HepG2 (cell line): ENCODE results near the gene RPUSD4. TPM values are rescaled to one million over a fixed set of nuclear protein-coding genes. Genes with fewer than 3 reads are reported as not detected.

Source experiments
- ATAC-seq: fragments of 200-7000 bp; cut with Tn5 transposase; 3 replicates; pipeline ENCODE4 v1.9.1; 2020; ENCODE audit warnings: mild to moderate bottlenecking, moderate library complexity
- BruUV-seq: library from RNA; stranded (reverse); fragments of 400-500 nt; replicated peaks from 2 replicates; lab custom pipeline; 2021; lab: Mats Ljungman, UMichigan
- CTCF ChIA-PET: fragments of 300-600 bp; formaldehyde crosslinking; extraction: SDS; loops from one replicate; lab custom pipeline; 2021; ENCODE audit warnings: low total read pairs, inconsistent platforms, low intra/inter-chr PET ratio; lab: Yijun Ruan, JAX
- POLR2A ChIA-PET: fragments of 350-600 bp; sonication (Branson Sonifier 250); formaldehyde crosslinking; loops from one replicate; lab custom pipeline; 2020; ENCODE audit warnings: antibody characterized with exemption, inconsistent platforms; lab: Yijun Ruan, JAX
- DNase-seq: peaks from one replicate; pipeline ENCODE4 v3.0.0-alpha.2; 2015; ENCODE audit warnings: low spot score
- FAIRE-seq: peaks from 3 replicates; lab custom pipeline; 2011; peaks lifted over from hg19 to GRCh38; lab: Jason Lieb, UNC
- H2AFZ ChIP-seq: one replicate; pipeline ENCODE4 v1.6.1; 2011; ENCODE audit warnings: low read length, inconsistent platforms
- H3K27ac ChIP-seq: fragments of 300-600 bp; 3 replicates; pipeline ENCODE4 v1.8.0; 2011; ENCODE audit warnings: mixed run types, mild to moderate bottlenecking, mixed read lengths, low read length, inconsistent platforms; ENCODE audit not compliant: insufficient read depth; ENCODE audit errors: extremely low read length
- H3K27me3 ChIP-seq, 2 experiments: fragments of 200-600 bp in 1 of 2; 2 replicates in 1 of 2; 3 replicates in 1 of 2; pipeline versions ENCODE4 v1.6.0 to v1.8.0; 2011; ENCODE audit warnings: low read length in 2 of 2, mild to moderate bottlenecking in 2 of 2, moderate library complexity in 2 of 2, inconsistent platforms in 1 of 2; ENCODE audit not compliant: insufficient read depth in 2 of 2, control insufficient read depth in 1 of 2
- H3K36me3 ChIP-seq, 2 experiments: fragments of 200-600 bp in 1 of 2; replicated peaks in 1 of 2; 2 replicates in 1 of 2; 3 replicates in 1 of 2; pipeline versions ENCODE4 v1.5.1 to v1.8.0; 2011; ENCODE audit warnings: low read length in 2 of 2, inconsistent platforms in 1 of 2; ENCODE audit not compliant: insufficient read depth in 2 of 2, control insufficient read depth in 1 of 2
- H3K4me1 ChIP-seq: 2 replicates; pipeline ENCODE4 v1.5.1; 2012; ENCODE audit warnings: low read length, inconsistent platforms; ENCODE audit not compliant: insufficient read depth
- H3K4me2 ChIP-seq: 2 replicates; pipeline ENCODE4 v1.6.0; 2011; ENCODE audit warnings: low read depth, low read length, inconsistent platforms
- H3K4me3 ChIP-seq, 3 experiments: fragments of 200-600 bp in 1 of 3; sonication (generic), shearing (Covaris generic) in 1 of 3; replicated peaks in 1 of 3; 2 replicates each; pipeline ENCODE4 v1.5.1; 2011 to 2016; ENCODE audit warnings: low read length in 3 of 3, inconsistent platforms in 2 of 3, low read depth in 2 of 3, mild to moderate bottlenecking in 2 of 3, control low read depth in 1 of 3, mixed read lengths in 1 of 3; ENCODE audit not compliant: insufficient read depth in 1 of 3
- H3K79me2 ChIP-seq: one replicate; pipeline ENCODE4 v1.6.1; 2011; ENCODE audit warnings: low read length, inconsistent platforms; ENCODE audit not compliant: insufficient read depth
- H3K9ac ChIP-seq: 2 replicates; pipeline ENCODE4 v1.6.0; 2011; ENCODE audit warnings: mild to moderate bottlenecking, low read depth, low read length, inconsistent platforms; ENCODE audit not compliant: insufficient read depth
- H3K9me3 ChIP-seq: 2 replicates; pipeline ENCODE4 v1.5.1; 2012; ENCODE audit warnings: mild to moderate bottlenecking, low read length
- H4K20me1 ChIP-seq: 2 replicates; pipeline ENCODE4 v1.6.0; 2011; ENCODE audit warnings: inconsistent platforms, mild to moderate bottlenecking, low read length, moderate library complexity; ENCODE audit not compliant: insufficient read depth
- BCL6 ChIP-seq: IDR thresholded peaks from 2 replicates; pipeline ENCODE4 v1.6.1; 2016; ENCODE audit warnings: missing genetic modification reagents, missing compliant biosample characterization
- ELF3 ChIP-seq: IDR thresholded peaks from 2 replicates; pipeline ENCODE4 v1.6.1; 2016; ENCODE audit warnings: missing genetic modification reagents, missing compliant biosample characterization
- FOXA1 ChIP-seq, 2 experiments: fragments of 450-650 bp in 1 of 2; sonication (generic) in 1 of 2; formaldehyde crosslinking in 1 of 2; IDR thresholded peaks; 2 replicates each; pipeline versions ENCODE4 v1.4.0 to v1.6.1; 2016 to 2020; ENCODE audit warnings: missing genetic modification reagents in 1 of 2
- GATA4 ChIP-seq: sonication (generic); IDR thresholded peaks from 2 replicates; pipeline ENCODE4 v1.6.1; 2016; ENCODE audit warnings: antibody characterized with exemption, low read depth, borderline replicate concordance
- HHEX ChIP-seq: IDR thresholded peaks from 2 replicates; pipeline ENCODE4 v1.6.1; 2016; ENCODE audit warnings: control low read depth
- HIVEP1 ChIP-seq: sonication (generic); formaldehyde crosslinking; IDR thresholded peaks from 2 replicates; pipeline ENCODE4 v1.4.0; 2020; ENCODE audit warnings: mild to moderate bottlenecking, missing genetic modification reagents
- KLF11 ChIP-seq: IDR thresholded peaks from 2 replicates; pipeline ENCODE4 v1.6.1; 2016; ENCODE audit warnings: missing compliant biosample characterization
- LCORL ChIP-seq, 2 experiments: fragments of 450-650 bp in 1 of 2; sonication (generic) in 1 of 2; formaldehyde crosslinking in 1 of 2; IDR thresholded peaks; 2 replicates each; pipeline versions ENCODE4 v1.5.0 to v1.6.1; 2017 to 2020; ENCODE audit warnings: antibody characterized with exemption in 1 of 2, missing genetic modification reagents in 1 of 2
- NCOR1 ChIP-seq: fragments of 200-600 bp; sonication (generic); IDR thresholded peaks from 2 replicates; pipeline ENCODE4 v1.7.0; 2017; ENCODE audit warnings: antibody characterized with exemption, low read length, borderline replicate concordance
- PAF1 ChIP-seq: IDR thresholded peaks from 2 replicates; pipeline ENCODE4 v1.6.1; 2016; ENCODE audit warnings: missing genetic modification reagents, missing compliant biosample characterization
- RARA ChIP-seq: IDR thresholded peaks from 2 replicates; pipeline ENCODE4 v1.6.1; 2016; ENCODE audit warnings: missing genetic modification reagents, missing compliant biosample characterization
- RARG ChIP-seq: sonication (generic); formaldehyde crosslinking; IDR thresholded peaks from 2 replicates; pipeline ENCODE4 v1.4.0; 2020; ENCODE audit warnings: low read depth, mild to moderate bottlenecking, missing genetic modification reagents
- RBM39 ChIP-seq: fragments of 200-400 bp; formaldehyde crosslinking; IDR thresholded peaks from one replicate; pipeline ENCODE4 v1.6.1; 2018; ENCODE audit warnings: antibody characterized with exemption, mild to moderate bottlenecking, low read depth, low read length; ENCODE audit not compliant: poor library complexity, severe bottlenecking
- RORA ChIP-seq: sonication (generic); formaldehyde crosslinking; IDR thresholded peaks from 2 replicates; pipeline ENCODE4 v1.5.0; 2020; ENCODE audit warnings: mild to moderate bottlenecking, missing genetic modification reagents, moderate library complexity
- RXRA ChIP-seq: sonication (generic); formaldehyde crosslinking; IDR thresholded peaks from 2 replicates; pipeline ENCODE4 v1.5.1; 2020; ENCODE audit warnings: missing genetic modification reagents
- RXRB ChIP-seq: IDR thresholded peaks from 2 replicates; pipeline ENCODE4 v1.6.1; 2016; ENCODE audit warnings: borderline replicate concordance, missing genetic modification reagents, missing compliant biosample characterization
- SALL1 ChIP-seq: sonication (generic); formaldehyde crosslinking; IDR thresholded peaks from 2 replicates; pipeline ENCODE4 v1.8.0; 2022; ENCODE audit warnings: mild to moderate bottlenecking, missing genetic modification reagents
- SCMH1 ChIP-seq: sonication (generic); formaldehyde crosslinking; IDR thresholded peaks from 2 replicates; pipeline ENCODE4 v1.9.0; 2021; ENCODE audit warnings: missing genetic modification reagents, mild to moderate bottlenecking, borderline replicate concordance
- XRCC5 ChIP-seq: fragments of 200-400 bp; formaldehyde crosslinking; optimal IDR thresholded peaks from 2 replicates; pipeline ENCODE3; 2017; ENCODE audit warnings: mild to moderate bottlenecking, low read length
- ZNF367 ChIP-seq: sonication (generic); formaldehyde crosslinking; IDR thresholded peaks from 2 replicates; pipeline ENCODE4 v1.4.0; 2020; ENCODE audit warnings: missing genetic modification reagents, borderline replicate concordance
- ZNF550 ChIP-seq: sonication (generic); formaldehyde crosslinking; IDR thresholded peaks from 2 replicates; pipeline ENCODE4 v1.4.0; 2020; ENCODE audit warnings: mild to moderate bottlenecking, missing genetic modification reagents, borderline replicate concordance
- ZNF552 ChIP-seq: sonication (generic); formaldehyde crosslinking; IDR thresholded peaks from 2 replicates; pipeline ENCODE4 v1.9.0; 2022; ENCODE audit warnings: missing genetic modification reagents, mild to moderate bottlenecking, borderline replicate concordance
- ZSCAN29 ChIP-seq: sonication (generic); formaldehyde crosslinking; conservative IDR thresholded peaks from 2 replicates; pipeline ENCODE4 v1.4.0; 2020; ENCODE audit warnings: mild to moderate bottlenecking, missing genetic modification reagents
- WGBS: methylation state at CpG from one replicate; pipeline ENCODE4 v1.1.6; 2017; ENCODE audit warnings: low lambda C conversion rate; 5-methylcytosine and 5-hydroxymethylcytosine counted together
- in situ Hi-C: cut with HindIII; loops from 2 replicates; pipeline ENCODE4 v1.10.0; 2017; ENCODE audit warnings: low pct_unique_long_range_greater_than_20kb; ENCODE audit not compliant: extremely low pct_ligation_motif_present
- intact Hi-C: fragments of 100-400 bp; cut with micrococcal nuclease; formaldehyde crosslinking; loops from one replicate; pipeline ENCODE4 v1.10.0; 2022; ENCODE audit not compliant: unreplicated experiment
- polyA plus RNA-seq, 8 experiments: library from polyadenylated mRNA; depleted of rRNA in 3 of 8; stranded (reverse) in 7 of 8; unstranded in 1 of 8; fragments of >200 nt; fragmentation: Illumina TruSeq in 4 of 8; extraction: Trizol in 4 of 8; gene quantifications; 2 replicates each; pipeline versions ENCODE4 v1.2.1 to v1.2.3, GENCODE V29; 2011 to 2016; ENCODE audit warnings: low read depth in 4 of 8, missing spikeins in 1 of 8, mixed read lengths in 1 of 8; ENCODE audit not compliant: insufficient read depth in 1 of 8
- total RNA-seq, 5 experiments: library from RNA; depleted of rRNA; stranded (reverse); fragments of >200 nt; fragmentation: Illumina TruSeq; extraction: Trizol; gene quantifications; 2 replicates each; pipeline ENCODE4 v1.2.3, GENCODE V29; 2016; ENCODE audit warnings: low read depth in 1 of 5
- TF ChIP-seq, protein P1 (sequence below): sonication (generic); formaldehyde crosslinking; IDR thresholded peaks from 2 replicates; pipeline ENCODE4 v1.4.0; 2020; ENCODE audit warnings: mild to moderate bottlenecking, missing genetic modification reagents
- TF ChIP-seq, protein P2 (sequence below): IDR thresholded peaks from 2 replicates; pipeline ENCODE4 v1.6.1; 2016

Gene RPUSD4
- total and polyA plus RNA-seq, 2 of the 13 experiments (the other 11 are each of a cell fraction or from before 2014, with no cell fraction given): 45.0 to 52.9 TPM

DNA sequence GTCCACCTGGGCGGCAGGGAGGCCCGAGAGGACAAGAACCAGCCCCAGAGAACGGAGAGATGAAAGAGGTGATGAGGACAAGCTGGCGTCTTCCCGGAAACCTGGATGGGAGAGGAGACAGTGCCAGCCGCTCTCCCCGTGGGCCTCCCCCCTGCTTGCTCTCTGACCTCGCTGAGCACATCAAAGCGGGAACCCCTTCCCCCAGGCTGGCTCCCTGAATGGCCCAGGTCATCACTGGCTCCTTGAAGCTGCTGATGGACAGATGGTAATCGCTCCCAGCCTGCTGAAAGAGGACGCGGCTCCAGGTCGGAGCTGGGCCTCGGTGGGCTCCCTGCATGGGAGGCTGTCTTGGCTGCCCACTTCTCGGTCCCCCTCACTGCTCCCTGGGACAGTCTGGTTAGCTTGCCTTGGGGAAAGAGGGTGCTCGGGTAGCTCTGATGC is 18.4 kb downstream of the RPUSD4 start:
- Histone ChIP-seq H3K9me3 (no peaks in the 10 kb centered on the region), H3K27ac (peak overlapping the region; percentile 52), H3K79me2 (no peaks in the 10 kb centered on the region), H2AFZ (no peak overlapping the region), H3K27me3 (no peaks in the 10 kb centered on the region), H3K4me2 (peak overlapping the region; percentile 36), H3K9ac (peak overlapping the region; percentile 16; the same call in 1 of the 2 replicates), H3K4me1 (peaks cover 61% of the 10 kb centered on the region), H3K36me3 (peaks cover 8 to 38% of the 10 kb centered on the region in 2 experiments), H4K20me1 (no peaks in the 10 kb centered on the region), H3K4me3 (peak overlapping the region in 1 of 3 experiments; percentile 1; a peak in 1 of 6 replicates)
- WGBS: 52% methylated on average over 7 of the region's 16 CpGs
- no TSS peak for BruUV-seq
- DNase-seq (peak; percentile 76), FAIRE-seq (no peak), ATAC-seq (peak; percentile 15; the same call in 2 of the 3 replicates)
- ChIA-PET CTCF (interaction anchor here (1.5 to 2.6 kb wide), 3 partner anchors 251 to 319 kb away, joined by 3 to 24 read pairs (median 15); no protein-coding TSS in a partner anchor), POLR2A (interaction anchor here (0.7 to 2.2 kb wide), 11 partner anchors 10 to 290 kb away, joined by 3 to 12 read pairs (median 5); partner anchors contain the start of genes CDON, FAM118B, PUS3 and RPUSD4)
- in situ Hi-C loops (loop anchor here (10.0 kb wide), 1 partner anchor 128 kb away; the partner anchor contains the start of gene CDON), intact Hi-C loops (no loop called here)
- TF ChIP-seq SCMH1: no peak
- TF ChIP-seq RBM39: peak; percentile 67
- TF ChIP-seq LCORL (IDR thresholded peaks at IDR 0.05): no peak
- peak; percentile 75; the same call in 1 of the 2 replicates for TF ChIP-seq LCORL (CRISPR knock-in tag; IDR thresholded peaks at IDR 0.05)
- no peak for TF ChIP-seq ZNF367 (CRISPR knock-in tag)
- no peak for TF ChIP-seq RARG (CRISPR knock-in tag)
- no peak for TF ChIP-seq ZNF552 (CRISPR knock-in tag)
- TF ChIP-seq FOXA1 (IDR thresholded peaks at IDR 0.05): no peak
- TF ChIP-seq FOXA1 (CRISPR knock-in tag; IDR thresholded peaks at IDR 0.05): peak; percentile 23; the same call in 1 of the 2 replicates
- 0 out of 2 replicates have a peak, but pooled peaks have one; percentile 26 for TF ChIP-seq GATA4
- no peak for TF ChIP-seq RORA (CRISPR knock-in tag)
- TF ChIP-seq HIVEP1 (CRISPR knock-in tag): peak; percentile 71
- peak; percentile 58; the same call in 1 of the 2 replicates for TF ChIP-seq SALL1
- 0 out of 2 replicates have a peak, but pooled peaks have one; percentile 22 for TF ChIP-seq ZNF550 (CRISPR knock-in tag)
- no peak for TF ChIP-seq KLF11 (CRISPR knock-in tag)
- TF ChIP-seq RARA (CRISPR knock-in tag): peak; percentile 85
- TF ChIP-seq PAF1 (CRISPR knock-in tag): no peak
- peak; percentile 79 for TF ChIP-seq XRCC5
- TF ChIP-seq ELF3: peak; percentile 72
- TF ChIP-seq, protein P1, sequence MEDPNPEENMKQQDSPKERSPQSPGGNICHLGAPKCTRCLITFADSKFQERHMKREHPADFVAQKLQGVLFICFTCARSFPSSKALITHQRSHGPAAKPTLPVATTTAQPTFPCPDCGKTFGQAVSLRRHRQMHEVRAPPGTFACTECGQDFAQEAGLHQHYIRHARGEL (CRISPR knock-in tag): peak; percentile 59; the same call in 1 of the 2 replicates
- TF ChIP-seq HHEX: no peak
- TF ChIP-seq ZSCAN29 (CRISPR knock-in tag): no peak
- TF ChIP-seq BCL6 (CRISPR knock-in tag): peak; percentile 80
- peak; percentile 80 for TF ChIP-seq RXRB
- TF ChIP-seq NCOR1: peak; percentile 40; the same call in 1 of the 2 replicates
- TF ChIP-seq RXRA: peak; percentile 91
- TF ChIP-seq, protein P2, sequence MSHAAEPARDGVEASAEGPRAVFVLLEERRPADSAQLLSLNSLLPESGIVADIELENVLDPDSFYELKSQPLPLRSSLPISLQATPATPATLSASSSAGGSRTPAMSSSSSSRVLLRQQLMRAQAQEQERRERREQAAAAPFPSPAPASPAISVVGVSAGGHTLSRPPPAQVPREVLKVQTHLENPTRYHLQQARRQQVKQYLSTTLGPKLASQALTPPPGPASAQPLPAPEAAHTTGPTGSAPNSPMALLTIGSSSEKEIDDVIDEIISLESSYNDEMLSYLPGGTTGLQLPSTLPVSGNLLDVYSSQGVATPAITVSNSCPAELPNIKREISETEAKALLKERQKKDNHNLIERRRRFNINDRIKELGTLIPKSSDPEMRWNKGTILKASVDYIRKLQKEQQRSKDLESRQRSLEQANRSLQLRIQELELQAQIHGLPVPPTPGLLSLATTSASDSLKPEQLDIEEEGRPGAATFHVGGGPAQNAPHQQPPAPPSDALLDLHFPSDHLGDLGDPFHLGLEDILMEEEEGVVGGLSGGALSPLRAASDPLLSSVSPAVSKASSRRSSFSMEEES (CRISPR knock-in tag): peak; percentile 56; the same call in 1 of the 2 replicates
